Activated CD4-positive, alpha-beta memory T cell treated with anti-CD3 and anti-CD28 coated beads, Interleukin-2, amount 10 ng/mL, durations not matched to agents 7 days and 5 days (primary cell): ENCODE data around the gene RNF208. TPM values are rescaled to one million over a fixed set of nuclear protein-coding genes. Genes with fewer than 3 reads are reported as not detected.

Experiments
- CTCF ChIA-PET: fragments of 350-600 bp; sonication (Branson Sonifier 250); formaldehyde crosslinking; loops from one replicate; lab custom pipeline; 2021; ENCODE audit warnings: antibody characterized with exemption, inconsistent platforms; lab: Charles Lee
- POLR2A ChIA-PET: fragments of 350-600 bp; sonication (Branson Sonifier 250); formaldehyde crosslinking; loops from one replicate; lab custom pipeline; 2021; ENCODE audit warnings: antibody characterized with exemption; lab: Charles Lee
- DNase-seq: peaks from one replicate; pipeline ENCODE4 v3.0.0-alpha.2; 2020
- H3K27ac Mint-ChIP-seq: one replicate; pipeline ENCODE4 v1.8.0; 2021; ENCODE audit warnings: mild to moderate bottlenecking, mixed read lengths
- H3K27me3 Mint-ChIP-seq: one replicate; pipeline ENCODE4 v1.8.0; 2021; ENCODE audit warnings: mixed read lengths
- H3K36me3 Mint-ChIP-seq: one replicate; pipeline ENCODE4 v1.8.0; 2021; ENCODE audit warnings: low read depth, mixed read lengths
- H3K4me1 Mint-ChIP-seq: one replicate; pipeline ENCODE4 v1.8.0; 2021; ENCODE audit warnings: mixed read lengths
- H3K4me3 Mint-ChIP-seq: one replicate; pipeline ENCODE4 v1.8.0; 2021; ENCODE audit warnings: mild to moderate bottlenecking, mixed read lengths
- H3K9me3 Mint-ChIP-seq: one replicate; pipeline ENCODE4 v1.8.0; 2021; ENCODE audit warnings: mixed read lengths
- total RNA-seq, 2 experiments: library from RNA; stranded (reverse); gene quantifications; one replicate each; pipeline ENCODE4 v1.2.3, GENCODE V29; 2021

RNF208 gene
- total RNA-seq, 2 experiments from 2014 or later: 2.2 to 2.5 TPM

DNA sequence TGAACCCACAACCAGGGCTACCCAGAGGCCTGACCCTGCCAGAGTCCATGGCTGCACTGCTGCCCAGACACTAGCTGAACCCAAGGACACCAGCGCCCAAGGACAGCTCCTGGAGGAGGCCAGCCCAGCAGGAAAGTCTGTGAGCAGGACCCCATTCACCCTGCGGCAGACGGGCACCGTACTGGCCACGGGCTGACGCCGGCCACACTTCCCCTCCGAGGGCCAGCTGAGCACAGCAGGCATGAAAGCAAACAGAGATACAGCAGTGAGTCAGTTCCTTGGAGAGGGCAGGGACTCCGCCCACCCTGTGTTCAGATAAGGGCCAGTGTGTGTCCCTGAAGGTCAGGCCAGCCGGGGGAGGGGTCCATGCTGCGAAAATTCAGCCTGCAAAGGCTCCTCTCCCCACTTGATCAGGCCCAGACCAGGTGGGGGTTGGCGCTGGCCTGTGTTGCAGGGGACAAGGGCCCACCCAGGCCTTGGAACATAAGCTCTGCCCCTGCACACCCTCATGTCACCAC, 3.2 kb downstream of the RNF208 start:
- no peak overlapping the region for H3K4me3 Mint-ChIP-seq
- H3K9me3 Mint-ChIP-seq: no peaks in the 10 kb centered on the region
- no peaks in the 10 kb centered on the region for H3K27me3 Mint-ChIP-seq
- DNase-seq: no peak
- POLR2A ChIA-PET: interaction anchor here (1.2 to 8.2 kb wide), 3 partner anchors 12 to 30 kb away, joined by 3 to 97 read pairs (median 4); partner anchors contain the start of genes NDOR1, TMEM203 and TUBB4B
- no peaks in the 10 kb centered on the region for H3K36me3 Mint-ChIP-seq
- peaks cover 6% of the 10 kb centered on the region for H3K4me1 Mint-ChIP-seq
- H3K27ac Mint-ChIP-seq: no peak overlapping the region
- CTCF ChIA-PET: interaction anchor here (0.7 kb wide), 2 partner anchors 96 to 316 kb away, joined by 5 read pairs; no protein-coding TSS in a partner anchor

DNA sequence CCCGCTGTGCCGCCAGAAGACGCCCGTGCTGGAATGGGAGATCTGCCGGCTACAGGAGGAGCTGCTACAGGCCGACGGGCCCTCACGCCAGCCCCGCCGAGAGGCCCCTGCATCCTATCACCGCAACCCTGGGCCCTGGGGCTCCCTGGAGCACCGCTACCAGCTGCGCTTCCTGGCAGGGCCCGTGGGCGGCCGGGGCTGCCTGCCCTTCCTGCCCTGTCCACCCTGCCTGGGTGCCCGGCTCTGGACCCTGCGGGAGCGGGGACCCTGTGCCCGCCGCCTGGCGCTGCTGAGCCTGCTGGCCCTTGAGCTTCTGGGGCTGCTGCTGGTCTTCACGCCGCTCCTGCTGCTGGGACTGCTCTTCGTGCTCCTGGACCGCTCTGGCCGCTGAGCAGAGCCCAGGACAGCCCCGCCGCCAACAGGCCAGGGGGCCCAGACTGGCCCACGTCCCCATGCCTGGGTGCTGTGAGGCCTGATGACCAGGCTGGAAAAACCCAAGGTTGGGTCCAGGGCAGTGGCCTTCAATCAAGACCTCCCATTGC, 3.8 kb downstream of the RNF208 start:
- Mint-ChIP-seq H3K9me3 (no peaks in the 10 kb centered on the region), H3K4me1 (peaks cover 6% of the 10 kb centered on the region), H3K4me3 (no peak overlapping the region), H3K27me3 (no peaks in the 10 kb centered on the region), H3K36me3 (no peaks in the 10 kb centered on the region), H3K27ac (no peak overlapping the region)
- ChIA-PET CTCF (no interaction called here), POLR2A (interaction anchor here (1.2 to 8.2 kb wide), 3 partner anchors 11 to 24 kb away, joined by 3 to 97 read pairs (median 4); partner anchors contain the start of genes NDOR1, TMEM203 and TUBB4B)
- no peak for DNase-seq

DNA sequence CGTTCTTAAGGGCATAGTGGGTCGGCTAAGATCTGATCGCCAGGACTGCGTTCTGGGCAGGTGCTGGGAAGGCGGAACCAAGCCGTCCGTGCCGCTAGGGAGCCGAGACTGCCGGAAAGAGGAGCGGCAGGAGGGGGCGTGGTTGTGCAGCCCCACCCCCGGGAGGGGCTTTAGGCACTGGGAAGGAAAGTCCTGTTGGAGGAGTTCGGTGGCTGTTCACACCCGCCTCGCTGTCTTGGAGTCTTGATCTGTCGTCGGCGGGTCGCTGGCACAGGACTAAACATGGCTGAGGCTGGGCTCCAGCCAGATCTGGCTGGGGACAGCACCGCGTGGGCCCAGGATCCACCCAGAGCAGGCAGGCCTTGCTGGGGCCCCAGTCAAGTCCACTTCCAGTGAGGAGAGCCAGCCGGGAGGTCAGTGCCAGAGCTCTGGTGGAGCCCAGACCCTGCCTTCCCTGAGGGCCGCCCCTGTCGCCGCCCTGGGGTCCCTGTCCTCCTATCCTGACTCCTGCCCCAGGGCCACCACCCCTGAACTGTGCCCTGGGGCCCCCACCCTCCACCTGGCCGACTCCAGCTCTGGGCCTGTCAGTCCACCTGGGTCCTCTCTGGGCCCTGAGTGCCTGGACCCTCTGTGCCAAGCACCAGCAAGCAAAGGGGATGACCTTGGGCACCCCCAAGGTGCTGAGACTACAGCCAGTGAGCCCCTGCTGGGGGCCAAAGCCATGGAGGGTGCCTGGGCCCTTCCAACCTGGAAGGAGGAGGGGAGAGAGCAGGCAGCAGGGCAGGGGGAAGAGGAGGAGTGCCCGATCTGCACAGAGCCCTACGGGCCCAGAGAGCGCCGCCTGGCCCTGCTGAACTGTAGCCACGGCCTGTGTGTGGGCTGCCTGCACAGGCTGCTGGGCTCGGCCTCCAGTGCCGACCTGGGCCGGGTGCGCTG, 4.5 kb downstream of the RNF208 start:
- DNase-seq: no peak
- Mint-ChIP-seq H3K4me1 (peaks cover 1% of the 10 kb centered on the region), H3K27ac (no peak overlapping the region), H3K27me3 (no peaks in the 10 kb centered on the region), H3K9me3 (no peaks in the 10 kb centered on the region), H3K4me3 (no peak overlapping the region), H3K36me3 (peaks cover 3% of the 10 kb centered on the region)
- ChIA-PET CTCF (interaction anchor here (1.3 kb wide), 1 partner anchor 19 kb away, joined by 3 read pairs; no protein-coding TSS in a partner anchor), POLR2A (interaction anchor here (1.6 to 8.2 kb wide), 2 partner anchors 10 to 25 kb away, joined by 3 to 97 read pairs; partner anchors contain the start of genes NDOR1 and TMEM203)

DNA sequence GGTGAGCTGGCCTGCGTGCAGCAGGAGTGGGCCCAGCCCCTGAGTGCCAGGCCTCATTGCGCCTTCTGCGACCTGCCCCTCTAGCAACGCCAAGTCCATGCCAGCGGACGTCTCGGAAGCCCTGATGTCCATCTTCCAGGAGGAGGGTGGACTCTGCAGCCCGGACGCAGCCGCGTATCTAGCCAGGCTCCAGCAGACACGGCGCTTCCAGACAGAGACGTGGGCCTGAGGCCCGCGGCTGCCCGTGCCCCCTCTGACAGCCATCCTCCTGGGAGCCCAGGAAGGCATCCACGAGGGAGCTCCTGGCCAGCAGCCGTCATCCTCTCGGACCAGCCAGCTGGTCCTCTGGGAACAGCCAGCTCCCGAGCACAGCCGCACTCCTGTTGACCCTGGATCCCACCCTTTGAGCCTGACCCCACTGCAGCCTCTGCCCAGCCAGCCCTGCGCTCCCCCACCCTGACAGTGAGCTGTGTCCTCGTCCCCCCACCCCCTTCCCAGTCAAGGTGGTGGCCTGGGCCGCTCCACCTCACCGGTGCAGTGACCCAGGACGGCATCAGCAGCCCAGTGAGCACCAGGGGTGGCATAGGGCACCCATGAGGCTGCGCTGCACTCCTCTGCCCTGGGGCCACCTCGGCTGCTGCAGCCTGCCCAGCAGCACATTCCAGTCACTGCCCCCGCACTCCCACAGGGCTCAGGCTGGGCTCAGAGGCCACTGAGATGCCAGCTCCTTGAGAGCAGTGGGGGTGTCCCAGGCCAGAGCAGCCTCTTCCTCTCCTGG, 5.7 kb downstream of the RNF208 start:
- CTCF ChIA-PET: interaction anchor here (1.3 kb wide), 1 partner anchor 20 kb away, joined by 3 read pairs; no protein-coding TSS in a partner anchor
- Mint-ChIP-seq H3K9me3 (no peaks in the 10 kb centered on the region), H3K36me3 (peaks cover 3% of the 10 kb centered on the region), H3K27me3 (no peaks in the 10 kb centered on the region), H3K4me1 (peaks cover 1% of the 10 kb centered on the region), H3K27ac (no peak overlapping the region), H3K4me3 (no peak overlapping the region)
- POLR2A ChIA-PET: interaction anchor here (1.3 to 1.6 kb wide), 2 partner anchors 16 to 26 kb away, joined by 3 to 4 read pairs; partner anchors contain the start of gene TPRN
- DNase-seq: no peak

DNA sequence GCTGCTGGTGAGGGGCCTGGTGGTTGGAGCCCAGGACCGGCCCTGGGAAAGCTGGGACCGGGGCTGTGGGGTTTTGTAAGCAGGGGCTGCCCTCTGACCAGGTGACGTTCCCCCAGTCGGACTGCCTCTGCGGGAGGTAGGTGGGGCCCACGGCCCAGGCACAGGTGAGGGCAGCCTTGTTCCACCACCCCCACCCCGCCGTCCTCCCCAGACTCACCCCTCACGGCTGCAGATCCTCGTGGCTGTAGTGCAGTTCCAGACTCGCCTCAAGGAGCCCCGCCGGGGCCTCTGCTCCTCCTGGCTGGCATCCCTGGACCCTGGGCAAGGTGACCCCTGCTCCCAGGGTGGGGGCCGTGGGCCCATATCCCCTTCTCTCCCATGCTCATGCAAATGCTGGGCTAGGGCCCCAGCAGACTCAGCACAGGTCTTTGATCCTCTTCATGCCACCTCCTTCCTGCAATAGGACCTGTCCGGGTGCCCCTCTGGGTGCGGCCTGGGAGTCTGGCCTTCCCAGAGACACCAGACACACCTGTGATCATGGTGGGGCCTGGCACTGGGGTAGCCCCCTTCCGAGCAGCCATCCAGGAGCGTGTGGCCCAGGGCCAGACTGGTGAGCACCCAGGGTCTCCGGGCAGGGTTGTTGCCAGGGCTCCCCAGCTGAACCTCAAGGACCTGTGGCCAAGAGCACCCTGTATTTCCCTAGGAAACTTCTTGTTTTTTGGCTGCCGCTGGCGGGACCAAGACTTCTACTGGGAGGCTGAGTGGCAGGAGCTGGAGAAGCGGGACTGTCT, 6.6 kb downstream of the RNF208 start:
- Mint-ChIP-seq H3K9me3 (no peaks in the 10 kb centered on the region), H3K36me3 (peaks cover 6% of the 10 kb centered on the region), H3K4me1 (peaks cover 1% of the 10 kb centered on the region), H3K27ac (no peak overlapping the region), H3K4me3 (no peak overlapping the region), H3K27me3 (no peaks in the 10 kb centered on the region)
- ChIA-PET CTCF (interaction anchor here (1.6 kb wide), 1 partner anchor 21 kb away, joined by 3 read pairs; no protein-coding TSS in a partner anchor), POLR2A (interaction anchor here (0.7 to 1.4 kb wide), 3 partner anchors 8 to 15 kb away, joined by 3 to 4 read pairs (median 4); partner anchors contain the start of gene TPRN)
- no peak for DNase-seq

- H3K4me3 Mint-ChIP-seq: no peak overlapping the region
- H3K9me3 Mint-ChIP-seq: no peaks in the 10 kb centered on the region
- H3K36me3 Mint-ChIP-seq: peaks cover 6% of the 10 kb centered on the region
- H3K27me3 Mint-ChIP-seq: no peaks in the 10 kb centered on the region
- no peak for DNase-seq
- ChIA-PET POLR2A (interaction anchor here (0.7 to 1.4 kb wide), 2 partner anchors 9 to 10 kb away, joined by 3 to 4 read pairs; no protein-coding TSS in a partner anchor), CTCF (interaction anchor here (1.6 kb wide), 1 partner anchor 22 kb away, joined by 3 read pairs; no protein-coding TSS in a partner anchor)
- no peak overlapping the region for H3K27ac Mint-ChIP-seq
- peaks cover 1% of the 10 kb centered on the region for H3K4me1 Mint-ChIP-seq
Measured at GRCh38 chr9:137214620-137215019, 7.4 kb downstream of the RNF208 start.

DNA sequence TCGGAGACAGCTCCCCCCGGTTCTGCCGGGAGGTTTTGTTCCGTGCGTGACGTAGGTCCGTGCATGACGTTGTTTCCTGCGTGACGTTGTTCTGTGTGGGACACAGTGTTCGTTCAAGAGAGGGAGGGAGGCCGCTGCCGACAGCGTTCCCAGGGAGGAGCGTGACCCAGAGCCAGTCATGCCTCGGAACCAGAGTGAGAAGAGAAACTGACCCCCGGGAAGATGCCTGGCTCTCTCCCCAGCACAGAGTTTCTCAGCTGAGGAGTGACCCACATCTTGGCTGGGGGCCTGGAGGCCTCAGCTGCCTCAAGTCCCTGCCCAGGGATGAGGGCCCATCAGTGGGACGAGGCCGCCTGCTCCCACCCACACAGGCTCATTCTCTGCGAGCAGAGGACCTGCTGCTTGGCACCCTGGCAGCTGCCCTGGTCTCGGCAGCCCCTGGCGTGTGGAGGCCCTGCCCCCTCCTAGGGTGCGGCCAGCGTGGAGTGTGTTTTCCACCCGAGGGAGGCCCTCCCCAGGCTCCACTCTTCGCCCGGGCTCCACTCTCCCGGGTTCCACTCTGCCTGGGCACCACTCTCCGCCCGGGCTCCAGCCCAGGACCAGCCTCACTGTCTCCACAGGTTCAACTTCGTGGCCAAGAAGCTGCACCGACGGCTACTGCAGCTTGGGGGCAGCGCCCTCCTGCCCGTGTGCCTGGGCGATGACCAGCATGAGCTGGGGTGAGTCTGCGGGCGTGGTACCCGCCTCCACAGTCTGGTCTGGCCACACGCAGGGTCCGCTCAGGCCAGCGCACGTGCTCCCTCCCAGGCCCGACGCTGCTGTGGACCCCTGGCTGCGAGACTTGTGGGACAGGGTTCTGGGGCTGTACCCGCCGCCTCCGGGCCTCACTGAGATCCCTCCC, 8.6 kb downstream of the RNF208 start:
- CTCF ChIA-PET: no interaction called here
- no peak overlapping the region for H3K27ac Mint-ChIP-seq
- peaks cover 5% of the 10 kb centered on the region for H3K4me1 Mint-ChIP-seq
- no peaks in the 10 kb centered on the region for H3K9me3 Mint-ChIP-seq
- H3K27me3 Mint-ChIP-seq: no peaks in the 10 kb centered on the region
- DNase-seq: no peak
- H3K36me3 Mint-ChIP-seq: peaks cover 9% of the 10 kb centered on the region
- H3K4me3 Mint-ChIP-seq: no peak overlapping the region
- POLR2A ChIA-PET: interaction anchor here (0.7 to 1.4 kb wide), 2 partner anchors 9 kb away, joined by 4 read pairs; partner anchors contain the start of gene RNF208

GRCh38 chr9:137212520-137212919, 9.5 kb downstream of the RNF208 start:
- H3K36me3 Mint-ChIP-seq: peaks cover 13% of the 10 kb centered on the region
- H3K9me3 Mint-ChIP-seq: no peaks in the 10 kb centered on the region
- H3K4me1 Mint-ChIP-seq: peaks cover 7% of the 10 kb centered on the region
- H3K27me3 Mint-ChIP-seq: no peaks in the 10 kb centered on the region
- POLR2A ChIA-PET: interaction anchor here (0.7 kb wide), 1 partner anchor 10 kb away, joined by 4 read pairs; the partner anchor contains the start of gene RNF208
- H3K4me3 Mint-ChIP-seq: no peak overlapping the region
- CTCF ChIA-PET: no interaction called here
- no peak overlapping the region for H3K27ac Mint-ChIP-seq
- DNase-seq: no peak

DNA sequence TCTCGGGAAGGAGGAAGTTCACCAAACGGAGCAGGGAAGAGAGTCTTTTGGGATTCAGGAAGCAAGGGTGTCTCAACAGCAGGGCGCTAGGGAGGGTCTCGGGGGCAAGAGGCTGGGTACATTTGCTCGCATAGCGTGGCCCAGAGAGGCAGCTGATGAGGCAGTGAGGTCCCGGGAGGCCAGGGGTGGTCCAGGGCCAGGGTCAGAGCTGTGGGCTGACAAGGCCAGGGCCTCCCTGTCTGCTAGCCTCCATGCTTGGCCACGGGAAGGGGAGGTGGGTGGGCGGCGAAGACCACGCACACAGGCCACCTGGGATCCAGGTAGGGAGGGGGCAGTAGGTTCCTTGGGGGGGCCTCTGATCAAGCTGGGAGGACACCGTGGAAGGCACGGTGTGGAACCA, 10.5 kb downstream of the RNF208 start:
- no peaks in the 10 kb centered on the region for H3K9me3 Mint-ChIP-seq
- POLR2A ChIA-PET: no interaction called here
- no peaks in the 10 kb centered on the region for H3K27me3 Mint-ChIP-seq
- H3K27ac Mint-ChIP-seq: no peak overlapping the region
- H3K36me3 Mint-ChIP-seq: peaks cover 23% of the 10 kb centered on the region
- H3K4me1 Mint-ChIP-seq: peaks cover 17% of the 10 kb centered on the region
- H3K4me3 Mint-ChIP-seq: no peak overlapping the region
- CTCF ChIA-PET: no interaction called here
- no peak for DNase-seq

DNA sequence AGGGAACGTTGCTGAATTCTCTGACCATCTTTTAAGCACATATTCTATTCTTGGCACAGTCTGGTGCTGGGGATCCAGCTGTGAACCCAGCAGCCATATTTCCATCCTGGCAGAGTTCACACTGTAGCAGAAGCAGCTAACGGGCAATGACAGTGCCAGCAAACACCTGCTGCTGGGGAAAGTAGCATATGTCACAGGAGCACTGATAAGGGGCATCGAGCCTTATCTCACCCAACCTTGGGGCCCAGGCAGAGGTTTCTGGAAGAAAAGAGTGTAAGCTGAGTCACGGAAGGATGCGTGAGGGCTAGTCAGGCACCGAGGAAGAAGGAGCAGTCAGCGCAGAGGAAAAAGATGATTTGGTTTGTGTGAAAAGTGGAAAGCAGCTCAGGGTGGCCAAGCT, 15.4 kb downstream of the RNF208 start:
- H3K27me3 Mint-ChIP-seq: no peaks in the 10 kb centered on the region
- POLR2A ChIA-PET: interaction anchor here (1.1 to 7.9 kb wide), 8 partner anchors 11 to 92 kb away, joined by 3 to 97 read pairs (median 11); partner anchors contain the start of genes ANAPC2, CYSRT1, DPP7 and RNF208
- H3K36me3 Mint-ChIP-seq: peaks cover 24% of the 10 kb centered on the region
- H3K4me1 Mint-ChIP-seq: peaks cover 49% of the 10 kb centered on the region
- H3K4me3 Mint-ChIP-seq: peak overlapping the region; percentile 92
- DNase-seq: no peak
- H3K9me3 Mint-ChIP-seq: no peaks in the 10 kb centered on the region
- peak overlapping the region; percentile 90 for H3K27ac Mint-ChIP-seq
- CTCF ChIA-PET: interaction anchor here (0.8 to 1.2 kb wide), 2 partner anchors 18 to 88 kb away, joined by 3 read pairs; partner anchors contain the start of gene SSNA1
